Measurements from ENCODE around the gene CYP51A1.
"Not testable (repeated sequence)": the region's sequence is repeated elsewhere in the genome, so short reads cannot be mapped to it uniquely, and the experiment has no call there.

Gene CYP51A1

DNA sequence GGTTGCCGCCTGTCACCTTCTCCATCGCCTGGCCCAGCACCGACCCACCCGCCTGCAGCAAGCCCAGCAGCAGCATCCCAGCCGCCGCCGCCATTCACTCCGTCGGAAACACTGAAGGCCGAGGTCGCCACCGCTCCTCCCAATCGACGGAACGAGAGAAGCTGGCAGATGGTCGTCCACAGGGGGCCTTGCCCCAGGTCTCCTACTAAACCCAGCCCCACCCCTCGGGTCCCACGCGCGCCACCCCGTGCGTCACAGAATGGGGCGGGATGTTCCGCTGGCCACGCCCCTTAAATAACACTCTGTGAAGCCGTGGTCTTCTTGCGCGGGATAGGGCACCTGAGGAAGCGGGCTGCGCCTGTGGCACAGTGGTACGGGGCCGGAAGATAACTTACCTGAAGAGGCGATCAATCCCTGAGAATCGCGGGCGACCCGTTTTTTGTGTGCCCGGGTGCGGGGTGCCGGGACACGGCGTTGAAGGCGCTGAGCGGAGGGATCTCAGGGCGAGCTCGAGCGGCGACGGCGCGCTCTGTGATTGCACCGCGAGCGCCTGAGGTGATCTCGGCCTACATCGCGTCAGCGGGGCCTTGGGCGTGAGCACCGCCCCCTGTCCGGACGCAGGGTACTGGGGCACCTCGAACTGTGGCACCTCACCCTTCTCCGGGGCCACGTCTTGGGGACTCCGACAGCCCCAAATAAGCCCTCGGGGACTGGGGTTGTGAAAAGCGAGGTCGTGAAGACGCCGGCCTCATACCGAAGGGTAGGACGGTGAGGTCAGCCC lies at the start of gene CYP51A1:
Gene CYP51A1, minus strand, starts transcription at position 207 of the 781 bp plus-strand sequence. Its CDS starts 113 bp downstream, at position 94.
- DNase-seq = peak; percentile 96

DNA sequence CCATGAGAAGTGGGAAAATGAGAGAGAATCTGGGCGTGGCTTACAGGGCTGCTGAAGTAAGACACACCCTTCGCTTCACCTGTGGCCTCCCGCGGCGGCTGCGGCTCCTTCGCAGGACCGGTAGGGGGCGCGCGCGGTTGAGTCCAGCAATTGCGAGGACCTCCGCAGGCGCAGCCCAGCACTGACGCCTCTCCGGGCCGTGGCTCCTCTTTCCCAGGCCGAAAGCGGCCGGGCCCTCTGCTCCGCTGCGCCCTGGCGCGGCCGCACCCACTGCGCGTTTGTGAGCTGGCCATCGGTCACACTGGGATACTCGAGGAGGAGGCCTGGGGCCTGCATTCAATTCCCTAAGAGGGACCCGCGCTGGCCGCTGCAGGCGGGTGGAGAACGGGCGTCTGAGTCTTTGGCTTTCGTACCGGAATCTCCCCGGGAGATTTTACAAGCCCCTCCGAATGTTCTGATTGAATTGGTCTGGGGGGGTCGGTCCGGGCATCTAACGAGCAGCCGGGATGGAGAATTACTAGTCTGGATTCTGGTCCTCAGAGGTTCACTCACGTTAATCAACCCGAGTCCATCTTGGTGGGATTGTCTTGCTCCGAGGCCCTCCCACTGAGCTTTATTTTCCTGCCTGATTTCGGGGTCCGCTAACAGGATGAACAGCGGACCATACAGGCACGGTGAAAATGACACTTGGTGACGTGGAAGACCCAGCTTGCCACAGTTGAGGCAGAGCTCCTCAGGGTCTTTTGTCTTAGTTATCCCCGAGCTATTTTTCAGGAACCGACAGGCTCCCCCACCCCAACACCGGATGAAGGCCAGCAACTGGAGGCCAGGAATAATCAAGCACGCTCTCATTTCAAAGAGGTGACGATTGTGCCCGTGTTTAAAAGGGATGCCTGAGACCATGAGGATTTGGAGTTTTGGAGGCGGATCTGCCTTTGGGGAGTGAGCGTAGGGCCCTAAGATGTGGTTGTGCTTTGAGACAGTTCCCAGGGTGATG lies 44.9 kb upstream of the CYP51A1 start, which contains the start of gene LRRD1:
Gene LRRD1, minus strand, starts transcription at position 215 of the 997 bp plus-strand sequence. CDS start 13,940 bp downstream, outside the sequence.
- peak; percentile 91 for DNase-seq

DNA sequence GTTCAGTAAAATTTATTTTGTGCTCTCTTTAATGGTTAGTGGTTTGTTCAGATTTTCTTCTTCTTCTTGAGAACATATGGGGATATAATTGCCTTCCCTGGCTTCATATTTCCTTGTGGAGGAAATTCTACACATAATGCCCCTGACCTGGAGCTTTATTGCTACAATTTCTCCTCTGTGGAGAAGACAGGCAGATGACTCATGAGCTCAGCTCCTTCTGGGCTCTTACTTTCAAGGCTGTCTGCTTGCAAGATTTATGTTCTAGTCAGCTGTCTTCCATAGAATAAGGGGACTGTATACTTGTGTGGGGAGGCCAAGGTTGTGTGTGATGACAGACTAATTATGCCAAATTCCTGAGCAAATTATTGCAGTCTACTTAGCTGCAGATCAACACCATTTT lies 43.1 kb upstream of the CYP51A1 start:
- no peak for DNase-seq

DNA sequence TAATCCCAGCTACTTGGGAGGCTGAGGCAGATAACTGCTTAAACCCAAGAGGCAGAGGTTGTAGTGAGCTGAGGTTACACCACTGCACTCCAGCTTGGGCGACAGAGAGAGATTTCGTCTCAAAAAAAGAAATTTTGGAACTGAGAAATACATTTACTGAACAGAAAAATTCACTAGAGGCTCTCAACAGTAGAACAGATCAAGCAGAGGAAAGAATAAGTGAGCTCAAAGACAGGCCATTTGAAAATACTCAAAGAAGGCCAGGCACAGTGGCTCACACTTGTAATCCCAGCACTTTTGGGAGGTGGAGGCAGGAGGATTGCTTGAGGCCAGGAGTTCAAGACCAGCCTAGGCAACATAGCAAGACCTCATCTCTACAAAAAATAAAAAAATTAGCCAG lies 35.3 kb upstream of the CYP51A1 start:
- DNase-seq = not testable (repeated sequence)

DNA sequence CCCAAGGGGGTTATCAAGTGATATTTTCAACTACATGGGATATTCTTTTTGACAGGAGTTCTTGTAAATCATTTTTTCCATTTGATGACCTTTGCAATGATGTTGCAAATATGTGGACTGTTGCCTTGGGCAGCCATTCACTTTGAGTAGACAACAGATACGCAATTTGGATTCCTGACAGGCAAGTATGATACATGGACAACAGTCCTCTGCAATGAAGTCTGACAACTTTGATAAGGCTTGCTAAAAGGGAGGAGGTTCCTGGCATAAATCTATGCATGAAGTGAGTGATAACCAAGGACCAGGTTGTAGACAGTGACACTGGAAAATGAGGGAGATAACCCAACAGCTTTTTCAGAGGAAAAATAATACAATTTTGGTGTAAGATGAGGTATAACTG lies 27.0 kb upstream of the CYP51A1 start:
- no peak for DNase-seq

DNA sequence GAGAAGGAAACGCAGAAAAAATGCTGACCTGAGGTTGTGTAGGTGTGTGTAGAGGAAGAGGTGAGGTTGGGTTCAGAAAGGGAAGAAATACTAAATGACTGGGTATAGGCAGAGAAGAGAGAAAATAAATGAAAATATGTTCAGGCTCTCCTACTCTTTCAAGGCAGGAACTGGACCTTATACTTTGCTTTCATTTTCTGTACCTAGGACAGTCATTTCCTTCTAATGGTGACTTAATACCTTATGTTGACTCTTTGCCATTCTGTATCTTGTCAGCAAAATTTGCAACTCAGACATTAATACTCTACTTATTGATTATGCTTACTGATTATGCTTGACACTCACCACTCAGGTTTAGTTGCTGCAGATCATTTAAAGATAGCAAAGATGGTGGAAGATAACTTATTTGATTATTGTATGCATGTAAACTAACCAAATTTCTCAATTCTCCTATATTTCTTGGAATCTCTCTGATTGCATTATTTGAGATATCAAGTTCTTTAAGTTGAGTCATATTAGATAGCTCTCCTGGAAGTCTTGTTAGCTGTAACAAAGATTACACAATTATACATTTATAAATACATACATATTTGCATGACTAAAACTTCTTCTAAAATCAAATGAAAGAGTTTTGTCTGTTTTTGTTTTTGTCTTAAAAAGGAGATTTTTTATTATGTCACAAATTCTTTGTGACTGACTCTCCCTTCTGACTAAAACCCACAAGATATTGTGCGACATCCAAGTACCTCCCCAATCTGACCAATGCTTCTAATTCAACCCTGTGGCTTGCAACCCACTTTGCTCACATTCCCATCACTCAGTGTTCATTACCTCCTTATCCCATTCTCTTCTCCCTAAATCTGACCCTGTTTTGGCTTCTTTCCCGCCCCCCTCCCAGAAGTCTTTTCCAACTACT lies 24.6 kb upstream of the CYP51A1 start:
- no peak for DNase-seq

DNA sequence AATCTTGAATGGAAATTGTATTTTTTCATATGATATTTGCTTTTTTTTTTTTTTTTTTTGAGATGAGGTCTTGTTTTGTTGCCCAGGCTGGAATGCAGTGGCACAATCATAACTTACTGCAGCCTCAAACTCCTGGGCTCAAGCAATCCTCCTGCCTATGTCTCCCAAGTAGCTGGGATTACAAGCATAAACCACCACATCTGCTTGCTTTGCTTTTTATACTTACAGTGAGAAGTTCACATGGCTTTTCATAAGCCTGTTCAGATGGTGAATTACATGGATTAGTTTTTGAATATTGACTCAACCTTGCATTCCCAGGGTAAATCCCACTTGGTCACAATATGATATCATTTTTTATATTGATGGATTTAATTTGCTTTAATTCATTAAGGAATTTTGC lies 22.7 kb upstream of the CYP51A1 start:
- no peak for DNase-seq

DNA sequence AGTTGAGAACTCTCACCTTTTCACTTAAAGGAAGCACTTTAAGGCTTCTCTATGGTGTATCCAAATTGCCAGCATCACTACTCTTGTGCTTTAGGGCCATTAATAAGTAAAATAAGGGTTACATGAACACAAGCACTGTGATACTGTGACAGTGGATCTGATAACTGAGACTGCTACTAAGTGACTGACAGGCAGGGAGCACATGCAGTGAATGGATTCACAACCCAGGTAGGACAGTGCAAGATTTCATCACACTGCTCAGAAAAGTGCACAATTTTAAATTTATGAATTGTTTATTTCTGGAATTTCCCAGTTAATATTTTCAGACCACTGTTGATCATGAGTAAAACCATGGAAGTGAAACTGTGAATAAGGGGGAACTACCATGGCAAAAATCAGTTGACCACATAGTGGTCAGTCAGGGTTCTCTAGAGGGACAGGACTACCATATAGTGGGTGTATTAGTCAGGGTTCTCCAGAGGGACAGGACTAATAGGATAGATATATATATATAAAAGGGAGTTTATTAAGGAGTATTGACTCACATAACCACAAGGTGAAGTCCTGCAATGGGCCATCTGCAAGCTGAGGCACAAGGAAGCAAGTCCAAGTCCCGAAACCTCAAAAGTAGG lies 20.9 kb upstream of the CYP51A1 start:
- DNase-seq = no peak

DNA sequence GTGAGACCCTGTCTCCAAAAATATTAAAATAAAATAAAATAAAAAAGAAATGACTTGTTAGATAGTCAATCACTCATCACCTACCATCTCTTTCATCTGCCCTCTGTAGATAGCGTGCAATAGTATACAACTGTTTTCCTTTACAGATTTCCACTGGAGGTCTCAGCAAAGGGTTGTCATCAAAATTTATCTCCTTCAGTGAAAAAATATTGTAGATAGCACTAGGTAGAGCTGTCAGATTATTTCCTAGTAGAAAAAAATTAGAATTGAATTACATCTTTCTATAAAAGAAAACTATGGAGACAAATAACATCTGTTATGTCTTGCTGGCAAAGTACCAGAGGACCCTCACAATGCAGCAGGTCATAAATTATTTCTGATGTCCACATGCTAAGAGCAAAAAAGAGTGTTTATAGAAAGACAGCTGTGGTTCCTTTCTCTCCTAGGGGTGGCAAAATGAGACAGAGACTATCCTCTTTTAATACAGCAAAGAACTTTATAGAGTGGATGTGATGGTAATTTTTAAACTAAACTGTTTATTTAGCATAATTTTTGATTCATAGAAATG lies 16.3 kb upstream of the CYP51A1 start:
- no peak for DNase-seq

DNA sequence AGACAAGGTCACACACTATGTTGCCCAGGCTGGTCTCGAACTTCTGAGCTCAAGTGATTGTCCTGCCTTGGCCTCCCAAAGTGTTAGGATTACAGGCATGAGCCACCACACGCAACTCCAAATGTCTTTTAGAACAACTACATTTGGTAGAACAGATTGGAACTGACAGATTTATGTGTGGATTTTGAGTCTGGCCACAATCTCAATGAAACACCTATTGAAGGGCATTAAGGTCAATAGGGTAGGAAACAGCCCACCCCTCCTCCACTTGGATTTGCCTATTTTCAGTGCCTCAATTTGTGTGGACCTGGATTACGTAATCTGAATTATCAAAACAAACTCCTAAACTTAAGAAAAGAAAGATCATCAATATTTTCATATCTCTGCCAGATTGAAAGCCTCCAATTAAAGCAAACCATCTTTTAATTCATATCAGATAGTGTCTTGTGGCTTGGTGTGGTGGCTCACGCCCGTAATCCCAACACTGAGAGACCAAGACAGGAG lies 15.5 kb upstream of the CYP51A1 start:
- no peak for DNase-seq

DNA sequence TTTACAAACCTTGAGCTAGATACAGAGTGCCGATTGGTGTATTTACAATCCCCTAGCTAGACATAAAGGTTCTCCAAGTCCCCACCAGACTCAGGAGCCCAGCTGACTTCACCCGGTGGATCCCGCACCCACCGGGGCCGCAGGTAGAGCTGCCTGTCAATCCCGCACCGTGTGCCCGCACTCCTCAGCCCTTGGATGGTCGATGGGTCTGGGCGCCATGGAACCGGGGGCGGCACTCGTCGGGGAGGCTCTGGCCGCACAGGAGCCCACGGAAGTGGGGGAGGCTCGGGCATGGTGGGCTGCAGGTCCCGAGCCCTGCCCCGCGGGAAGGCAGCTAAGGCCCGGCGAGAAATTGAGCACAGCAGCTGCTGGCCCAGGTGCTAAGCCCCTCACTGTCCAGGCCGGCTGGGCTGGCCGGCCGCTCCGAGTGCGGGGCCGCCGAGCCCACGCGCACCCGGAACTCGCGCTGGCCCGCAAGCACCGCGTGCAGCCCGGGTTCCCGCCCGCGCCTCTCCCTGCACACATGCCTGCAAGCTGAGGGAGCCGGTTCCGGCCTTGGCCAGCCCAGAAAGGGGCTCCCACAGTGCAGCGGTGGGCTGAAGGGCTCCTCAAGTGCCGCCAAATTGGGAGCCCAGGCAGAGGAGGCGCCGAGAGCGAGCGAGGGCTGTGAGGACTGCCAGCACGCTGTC lies 9.1 kb upstream of the CYP51A1 start:
- DNase-seq = not testable (repeated sequence)

DNA sequence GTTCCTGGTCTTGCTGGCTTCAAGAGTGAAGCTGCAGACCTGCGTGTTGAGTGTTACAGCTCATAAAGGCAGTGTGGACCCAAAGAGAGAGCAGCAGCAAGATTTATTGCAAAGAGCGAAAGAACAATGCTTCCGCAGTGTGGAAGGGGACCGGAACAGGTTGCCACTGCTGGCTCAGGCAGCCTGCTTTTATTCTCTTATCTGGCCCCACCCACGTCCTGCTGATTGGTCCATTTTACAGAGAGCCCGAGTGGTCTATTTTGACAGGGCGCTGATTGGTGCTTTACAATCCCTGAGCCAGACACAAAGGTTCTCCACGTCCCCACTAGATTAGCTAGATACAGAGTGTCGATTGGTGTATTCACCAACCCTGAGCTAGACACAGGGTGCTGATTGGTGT lies 8.5 kb upstream of the CYP51A1 start:
- not testable (repeated sequence) for DNase-seq

DNA sequence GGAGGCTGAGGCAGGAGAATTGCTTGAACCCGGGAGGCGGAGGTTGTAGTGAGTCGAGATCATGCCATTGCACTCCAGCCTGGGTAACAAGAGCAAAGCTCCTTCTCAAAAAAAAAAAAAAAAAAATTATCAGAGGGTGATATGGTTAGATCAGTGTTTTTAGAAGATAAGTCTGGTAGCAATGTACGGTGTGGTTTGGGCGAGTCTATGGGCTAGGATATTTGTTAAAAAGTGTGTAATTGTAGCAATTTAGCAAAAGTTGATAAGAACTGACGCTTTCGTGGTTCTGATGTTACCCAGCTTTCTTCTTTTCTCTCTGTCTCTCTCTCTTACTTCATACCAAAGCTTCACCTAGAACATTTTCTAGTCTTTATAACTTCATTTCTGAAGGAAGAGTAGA lies 6.9 kb upstream of the CYP51A1 start:
- DNase-seq = no peak

DNA sequence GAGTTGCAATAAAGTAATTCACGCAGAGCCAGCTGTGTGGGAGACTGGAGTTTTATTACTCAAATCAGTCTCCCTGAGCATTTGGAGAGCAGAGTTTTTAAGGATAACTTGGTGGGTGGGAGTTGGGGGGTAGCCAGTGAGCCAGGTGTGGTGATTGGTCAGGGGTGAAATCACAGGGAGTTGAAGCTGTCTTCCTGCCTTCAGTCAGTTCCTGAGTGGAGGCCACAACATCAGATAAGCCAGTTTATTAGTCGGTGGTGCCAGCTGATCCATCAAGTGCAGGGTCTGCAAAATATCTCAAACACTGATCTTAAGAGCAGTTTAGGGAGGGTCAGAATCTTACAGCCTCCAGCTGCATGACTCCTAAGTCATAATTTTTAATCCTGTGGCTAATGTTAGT lies 3.3 kb upstream of the CYP51A1 start:
- no peak for DNase-seq

DNA sequence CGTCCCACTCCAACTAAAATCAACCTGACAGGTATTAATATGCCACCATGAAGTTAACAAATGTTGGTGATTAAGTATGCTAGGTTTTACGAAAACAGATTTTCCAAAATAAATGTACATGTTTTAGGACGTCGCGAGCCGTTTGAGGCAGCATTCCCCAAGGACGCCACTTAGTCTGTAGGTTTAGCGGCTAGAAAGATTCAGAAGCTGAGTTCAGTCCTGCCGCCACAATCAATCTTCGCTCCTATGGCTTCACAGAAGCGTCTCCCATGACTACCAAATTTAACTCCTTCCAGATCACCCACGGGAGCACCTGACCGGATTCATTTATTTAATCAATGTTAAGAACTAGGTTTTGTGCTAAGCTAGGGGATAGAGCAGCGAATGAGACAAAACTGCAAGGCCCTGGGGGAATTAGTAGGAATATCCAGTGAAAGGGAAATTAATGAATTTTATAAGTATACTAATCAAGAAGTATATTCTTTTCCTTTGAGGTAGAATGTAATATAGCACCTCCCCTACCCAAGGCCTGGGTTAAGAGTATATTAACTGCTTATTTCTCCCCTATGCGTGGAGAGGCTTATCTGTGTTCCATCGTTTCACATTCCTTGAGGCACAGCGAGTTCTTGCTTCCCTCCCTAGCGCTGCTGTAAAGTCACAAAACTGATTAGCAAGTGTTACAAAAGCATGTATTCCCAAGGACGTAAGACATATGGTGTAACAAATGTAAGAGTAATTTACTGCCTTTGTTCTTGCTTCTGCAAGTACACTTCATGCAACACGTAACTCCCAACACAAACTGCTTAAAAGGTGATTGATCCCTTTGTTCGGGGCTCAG lies 994 bp upstream of the CYP51A1 start:
- DNase-seq = no peak

DNA sequence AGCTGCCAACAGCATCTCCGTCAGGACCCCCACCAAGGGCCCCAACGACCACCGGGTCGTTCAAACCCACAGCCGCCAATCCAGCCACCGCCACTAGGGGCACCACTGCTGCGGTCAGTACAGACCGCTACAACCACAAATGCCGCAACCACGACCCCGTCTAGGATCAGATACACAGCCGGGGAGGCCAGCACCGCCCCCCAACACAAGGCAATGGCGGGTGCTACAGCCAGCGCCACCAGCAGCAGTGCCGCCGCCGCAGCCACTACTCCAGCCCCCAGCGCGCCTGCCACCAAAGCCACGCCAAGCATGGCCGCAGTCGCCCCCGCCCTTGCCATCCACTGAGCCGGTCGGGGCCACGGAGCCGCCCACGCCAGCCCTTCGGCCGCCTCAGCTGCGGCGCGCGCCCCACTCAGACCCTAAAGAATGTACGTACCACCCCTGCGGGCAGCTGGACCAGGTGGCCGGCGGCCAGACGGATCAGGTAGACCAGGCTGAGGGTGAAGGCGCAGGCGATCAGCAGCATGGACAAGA lies 473 bp downstream of the CYP51A1 start:
- DNase-seq = peak; percentile 86

DNA sequence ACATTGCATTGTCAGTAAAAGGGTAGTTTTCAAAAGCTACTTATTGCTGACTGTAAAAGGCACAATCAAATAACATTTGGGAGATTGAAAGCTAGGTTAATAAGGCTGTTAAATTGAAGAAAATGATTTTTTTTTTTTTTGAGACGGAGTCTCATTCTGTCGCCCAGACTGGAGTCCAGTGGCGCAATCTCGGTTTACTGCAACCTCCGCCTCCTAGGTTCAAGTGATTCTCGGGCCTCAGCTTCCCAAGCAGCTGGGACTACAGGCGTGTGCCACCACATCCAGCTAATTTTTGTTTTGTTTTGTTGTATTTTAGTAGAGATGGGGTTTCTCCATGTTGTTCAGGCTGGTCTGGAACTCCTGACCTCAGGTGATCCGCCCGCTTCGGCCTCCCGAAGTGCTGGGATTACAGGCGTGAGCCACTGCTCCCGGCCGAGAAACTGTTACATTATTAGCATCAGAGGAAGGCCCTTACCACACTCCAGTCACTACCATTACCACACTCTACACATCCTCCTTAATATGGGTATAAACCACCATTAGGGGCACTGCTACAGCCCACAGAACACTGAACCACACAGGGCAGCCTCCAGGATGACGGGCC lies 1.0 kb downstream of the CYP51A1 start:
- DNase-seq = no peak

DNA sequence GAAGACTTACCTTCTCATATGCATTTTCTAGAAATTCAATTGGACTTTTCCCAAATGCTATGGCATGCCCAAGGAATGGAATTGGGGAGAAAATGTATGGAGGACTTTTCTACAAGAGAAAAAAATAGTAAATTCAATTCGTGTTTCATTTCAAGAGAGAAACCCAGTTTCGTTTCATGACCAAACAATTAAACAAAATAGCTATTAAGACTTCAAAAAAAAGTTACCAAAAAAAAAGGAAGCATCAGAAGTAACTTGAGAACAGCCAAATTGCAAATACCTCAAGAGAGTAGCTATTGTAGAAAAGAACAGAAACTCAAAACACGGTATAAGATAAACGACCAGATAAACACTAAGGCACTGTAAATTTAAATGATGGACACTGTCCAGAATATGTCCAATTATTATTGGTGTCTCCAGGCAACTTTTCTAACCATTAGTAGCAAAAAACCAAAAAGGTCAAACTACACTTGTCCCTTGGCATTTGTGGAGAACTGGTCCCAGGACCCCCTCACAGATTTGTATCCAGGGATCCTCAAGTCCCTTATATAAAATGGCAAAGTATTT lies 2.4 kb downstream of the CYP51A1 start:
- no peak for DNase-seq

DNA sequence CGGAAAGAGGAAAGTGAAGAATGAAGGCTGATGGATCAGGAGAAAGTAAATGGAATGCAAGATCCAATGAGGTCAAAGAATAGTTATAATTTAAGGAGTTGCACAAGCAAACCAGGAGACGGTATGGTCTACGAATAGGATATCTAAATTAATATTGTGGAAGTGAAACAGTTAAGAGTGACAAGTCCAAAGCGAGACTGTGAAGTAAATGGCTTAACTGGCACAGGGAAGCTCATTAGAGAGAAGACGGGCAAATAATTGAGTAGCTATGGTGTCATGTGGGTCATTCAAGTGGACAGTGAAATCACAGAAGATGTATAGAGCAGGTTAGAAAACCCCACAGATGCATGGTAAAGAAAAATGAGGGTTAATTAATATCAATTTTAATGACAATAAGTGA lies 3.2 kb downstream of the CYP51A1 start:
- DNase-seq = no peak
